ENCODE results near the gene PKNOX2.

- no peak for TF ChIP-seq POLR2A (IDR thresholded peaks at IDR 0.05; ENCODE audit: low read length)
- no peak for TF ChIP-seq GATA1 (IDR thresholded peaks at IDR 0.05; ENCODE audit: low read depth, low read length)
These were observed 182.2 kb downstream of the PKNOX2 start for GRCh38 chr11:125346565-125347260.
